Mucosa of stomach (tissue), 1 donor: Measurements from ENCODE around the gene CEP41.

Source experiments
- H3K27me3 ChIP-seq: one replicate; pipeline ENCODE4 v1.7.0; 2013; ENCODE audit warnings: mild to moderate bottlenecking, low read length; ENCODE audit not compliant: control insufficient read depth, insufficient read depth
- H3K36me3 ChIP-seq: one replicate; pipeline ENCODE4 v1.7.0; 2013; ENCODE audit warnings: low read length; ENCODE audit not compliant: control insufficient read depth, insufficient read depth
- H3K4me1 ChIP-seq: one replicate; pipeline ENCODE4 v1.7.0; 2013; ENCODE audit warnings: mild to moderate bottlenecking, low read length; ENCODE audit not compliant: control insufficient read depth, insufficient read depth
- H3K4me3 ChIP-seq: one replicate; pipeline ENCODE4 v1.7.0; 2013; ENCODE audit warnings: low read length
- H3K9ac ChIP-seq: one replicate; pipeline ENCODE4 v1.7.0; 2013; ENCODE audit warnings: mild to moderate bottlenecking, low read length, moderate library complexity
- H3K9me3 ChIP-seq: one replicate; pipeline ENCODE4 v1.7.0; 2013; ENCODE audit warnings: mild to moderate bottlenecking, low read length, moderate library complexity; ENCODE audit not compliant: control insufficient read depth
- donor health status: Pancreatic carcinoma.

The CEP41 gene

DNA sequence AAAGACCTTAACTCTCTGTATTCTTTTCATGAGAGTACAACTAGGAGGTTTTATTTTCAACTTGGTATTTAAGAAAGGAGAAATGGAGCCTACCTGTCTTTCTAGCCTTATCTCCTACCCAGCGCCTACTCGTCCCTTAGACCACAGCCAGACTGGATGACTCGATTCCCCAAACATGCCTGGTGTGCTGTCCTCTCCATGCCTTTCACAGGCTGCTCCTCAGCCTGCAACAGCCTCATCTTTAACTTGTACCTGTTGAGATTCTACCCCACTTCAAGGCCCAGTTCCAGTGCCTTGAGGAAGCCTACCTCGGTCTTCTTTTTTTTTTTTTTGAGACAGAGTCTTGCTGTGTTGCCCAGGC lies 31.1 kb downstream of the CEP41 start:
- H3K4me1 ChIP-seq: no peaks in the 10 kb centered on the region
- H3K9ac ChIP-seq: no peak overlapping the region
- H3K36me3 ChIP-seq: no peaks in the 10 kb centered on the region
- no peaks in the 10 kb centered on the region for H3K27me3 ChIP-seq
- no peak overlapping the region for H3K4me3 ChIP-seq
- no peaks in the 10 kb centered on the region for H3K9me3 ChIP-seq

DNA sequence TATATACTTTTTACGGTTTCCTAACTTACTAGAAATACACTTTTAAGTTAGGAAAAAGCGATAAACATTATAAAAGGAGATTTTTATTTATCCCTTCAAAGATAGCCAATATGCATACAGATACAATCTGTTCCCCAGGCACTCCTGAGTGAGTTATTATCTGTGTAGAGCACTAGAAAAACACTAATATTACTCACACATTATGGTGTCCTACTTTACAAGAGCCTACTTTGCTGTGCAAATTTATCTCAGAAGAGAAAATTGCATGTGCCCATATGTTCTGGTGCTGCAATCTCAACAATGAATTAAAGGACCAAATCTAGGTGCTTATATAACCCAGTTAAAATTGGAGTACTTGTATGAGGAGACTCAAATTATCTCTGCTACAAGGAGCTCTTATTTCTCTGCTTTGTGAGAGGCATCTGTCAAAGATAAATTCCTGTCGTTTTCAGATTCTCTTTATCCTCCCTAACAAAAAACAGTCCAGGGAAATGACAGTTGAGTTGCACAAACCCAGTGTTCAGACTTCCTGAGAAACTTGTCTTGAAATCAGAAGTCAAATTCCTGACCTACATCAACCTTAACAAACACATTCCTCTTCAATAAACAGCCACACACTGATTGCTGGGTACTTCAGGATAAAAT lies 31.6 kb downstream of the CEP41 start:
- Histone ChIP-seq H3K9me3 (no peaks in the 10 kb centered on the region), H3K27me3 (no peaks in the 10 kb centered on the region), H3K9ac (no peak overlapping the region), H3K36me3 (no peaks in the 10 kb centered on the region), H3K4me3 (no peak overlapping the region), H3K4me1 (no peaks in the 10 kb centered on the region)

DNA sequence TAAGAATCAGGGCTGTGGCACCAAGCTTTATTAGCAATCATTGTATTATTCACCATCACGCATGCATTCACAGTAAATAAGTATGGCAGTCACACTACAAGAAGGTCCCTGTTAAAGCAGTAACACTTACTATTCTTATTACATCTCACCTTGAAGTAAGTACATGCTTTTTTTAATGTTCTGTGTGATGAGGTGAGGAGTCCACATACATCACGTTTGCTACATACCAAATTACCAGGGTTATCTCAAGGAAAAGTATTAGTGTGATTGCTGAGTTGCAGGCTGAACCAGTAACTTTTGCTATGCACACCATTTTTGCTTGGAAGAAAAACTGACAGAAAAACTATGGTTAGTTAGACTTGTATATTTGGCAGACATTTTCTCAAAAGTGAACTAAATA lies 35.8 kb downstream of the CEP41 start:
- no peak overlapping the region for H3K4me3 ChIP-seq
- no peak overlapping the region for H3K9ac ChIP-seq
- H3K4me1 ChIP-seq: no peaks in the 10 kb centered on the region
- H3K9me3 ChIP-seq: no peaks in the 10 kb centered on the region
- no peaks in the 10 kb centered on the region for H3K36me3 ChIP-seq
- H3K27me3 ChIP-seq: no peaks in the 10 kb centered on the region

DNA sequence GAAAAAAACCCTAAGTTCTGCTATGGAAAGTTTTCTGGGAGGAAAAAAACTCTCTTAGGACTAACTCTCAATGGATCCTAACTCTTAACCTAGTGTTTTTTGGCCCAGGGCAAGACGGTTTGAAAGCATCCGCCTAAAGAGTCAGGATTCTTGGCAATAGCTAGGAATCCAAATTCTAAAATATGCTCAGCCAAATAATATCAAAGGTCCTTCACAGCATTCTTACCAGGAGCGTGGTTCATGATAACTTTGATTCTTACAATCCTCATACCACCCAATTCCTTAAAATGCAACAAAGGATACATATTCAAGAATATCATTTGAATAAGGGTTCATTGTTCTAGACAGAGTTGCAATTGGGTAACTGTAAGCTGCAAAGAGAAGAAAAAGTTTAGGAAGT lies 39.2 kb downstream of the CEP41 start:
- Histone ChIP-seq H3K9ac (no peak overlapping the region), H3K36me3 (no peaks in the 10 kb centered on the region), H3K9me3 (no peaks in the 10 kb centered on the region), H3K4me3 (no peak overlapping the region), H3K4me1 (no peaks in the 10 kb centered on the region), H3K27me3 (no peaks in the 10 kb centered on the region)

- H3K4me1 ChIP-seq: no peaks in the 10 kb centered on the region
- no peak overlapping the region for H3K9ac ChIP-seq
- H3K9me3 ChIP-seq: no peaks in the 10 kb centered on the region
- H3K27me3 ChIP-seq: no peaks in the 10 kb centered on the region
- no peak overlapping the region for H3K4me3 ChIP-seq
- no peaks in the 10 kb centered on the region for H3K36me3 ChIP-seq
Measured at GRCh38 chr7:130401101-130401500, 39.7 kb downstream of the CEP41 start.

GRCh38 chr7:130400120-130400572 lies 40.7 kb downstream of the CEP41 start:
- Histone ChIP-seq H3K36me3 (no peaks in the 10 kb centered on the region), H3K9ac (no peak overlapping the region), H3K4me3 (no peak overlapping the region), H3K27me3 (no peaks in the 10 kb centered on the region), H3K9me3 (no peaks in the 10 kb centered on the region), H3K4me1 (no peaks in the 10 kb centered on the region)

DNA sequence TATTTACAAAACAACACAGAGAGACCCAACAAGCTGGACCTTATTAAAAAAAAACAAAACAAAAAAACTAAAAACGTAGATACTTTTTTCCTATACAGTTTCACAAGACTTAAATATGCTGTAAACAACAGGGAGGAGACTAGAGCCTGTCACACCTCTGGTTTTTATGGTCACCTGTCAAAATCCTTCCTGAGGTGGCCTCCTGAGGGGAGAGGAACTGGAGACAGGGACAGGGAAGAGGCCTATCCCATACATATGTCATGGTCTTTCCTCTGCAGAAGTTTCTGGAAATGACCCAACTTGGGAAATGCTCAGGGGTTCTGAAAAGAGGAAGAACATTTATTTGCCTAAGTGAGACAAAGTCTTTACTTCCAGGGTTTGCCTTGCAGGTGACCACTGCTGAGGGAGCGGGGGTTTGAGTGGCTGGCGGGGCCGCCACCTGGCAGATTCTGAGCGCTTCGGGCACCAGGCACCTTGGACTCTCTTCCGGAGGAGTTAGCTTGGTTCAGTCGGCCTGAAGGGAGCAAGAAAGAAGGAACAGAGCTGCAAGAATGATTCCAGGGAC lies 42.2 kb downstream of the CEP41 start:
- no peak overlapping the region for H3K4me3 ChIP-seq
- no peaks in the 10 kb centered on the region for H3K9me3 ChIP-seq
- no peaks in the 10 kb centered on the region for H3K36me3 ChIP-seq
- no peaks in the 10 kb centered on the region for H3K27me3 ChIP-seq
- no peak overlapping the region for H3K9ac ChIP-seq
- H3K4me1 ChIP-seq: no peaks in the 10 kb centered on the region

DNA sequence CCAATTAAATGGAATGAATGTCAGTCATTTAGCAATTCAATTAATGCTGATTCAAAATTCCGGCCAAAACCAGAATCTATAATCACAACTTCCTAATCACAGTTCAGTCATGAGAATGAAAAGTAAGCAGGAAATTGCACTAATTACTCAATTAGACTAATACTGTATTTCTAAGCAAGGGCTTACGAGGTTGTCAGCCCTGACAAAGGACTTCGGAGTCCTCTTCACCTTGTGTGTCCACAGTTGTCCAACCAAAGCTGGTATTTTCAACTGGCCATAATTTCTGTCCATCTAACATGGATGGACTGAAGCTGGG lies 43.1 kb downstream of the CEP41 start:
- Histone ChIP-seq H3K9me3 (no peaks in the 10 kb centered on the region), H3K27me3 (no peaks in the 10 kb centered on the region), H3K4me1 (no peaks in the 10 kb centered on the region), H3K36me3 (no peaks in the 10 kb centered on the region), H3K4me3 (no peak overlapping the region), H3K9ac (no peak overlapping the region)

GRCh38 chr7:130397051-130397757 lies 43.6 kb downstream of the CEP41 start:
- no peaks in the 10 kb centered on the region for H3K4me1 ChIP-seq
- H3K36me3 ChIP-seq: no peaks in the 10 kb centered on the region
- no peak overlapping the region for H3K4me3 ChIP-seq
- no peaks in the 10 kb centered on the region for H3K9me3 ChIP-seq
- no peaks in the 10 kb centered on the region for H3K27me3 ChIP-seq
- H3K9ac ChIP-seq: no peak overlapping the region

GRCh38 chr7:130396109-130396508 lies 44.7 kb downstream of the CEP41 start:
- H3K4me3 ChIP-seq: no peak overlapping the region
- H3K4me1 ChIP-seq: no peaks in the 10 kb centered on the region

GRCh38 chr7:130395421-130395820 lies 45.4 kb downstream of the CEP41 start:
- H3K9ac ChIP-seq: no peak overlapping the region
- no peaks in the 10 kb centered on the region for H3K27me3 ChIP-seq
- no peaks in the 10 kb centered on the region for H3K36me3 ChIP-seq
- no peak overlapping the region for H3K4me3 ChIP-seq
- no peaks in the 10 kb centered on the region for H3K9me3 ChIP-seq
- H3K4me1 ChIP-seq: no peaks in the 10 kb centered on the region

More at GRCh38 chr7:130396109-130396508, 44.7 kb downstream of the CEP41 start:
- no peaks in the 10 kb centered on the region for H3K9me3 ChIP-seq
- no peak overlapping the region for H3K9ac ChIP-seq
- no peaks in the 10 kb centered on the region for H3K36me3 ChIP-seq
- H3K27me3 ChIP-seq: no peaks in the 10 kb centered on the region

- no peaks in the 10 kb centered on the region for H3K27me3 ChIP-seq
- no peaks in the 10 kb centered on the region for H3K9me3 ChIP-seq
- H3K36me3 ChIP-seq: no peaks in the 10 kb centered on the region
- no peaks in the 10 kb centered on the region for H3K4me1 ChIP-seq
- H3K9ac ChIP-seq: no peak overlapping the region
- no peak overlapping the region for H3K4me3 ChIP-seq
Measured at GRCh38 chr7:130394421-130395195, 46.2 kb downstream of the CEP41 start.
